ENCODE results near the gene LTF. TPM values are rescaled to one million over a fixed set of nuclear protein-coding genes. Genes with fewer than 3 reads are reported as not detected.
"Not testable (repeated sequence)": the region's sequence is repeated elsewhere in the genome, so short reads cannot be mapped to it uniquely, and the experiment has no call there.

Gene LTF
- total and polyA plus RNA-seq, 4 donors = 0.47 to 62.3 (median 0.96) TPM

DNA sequence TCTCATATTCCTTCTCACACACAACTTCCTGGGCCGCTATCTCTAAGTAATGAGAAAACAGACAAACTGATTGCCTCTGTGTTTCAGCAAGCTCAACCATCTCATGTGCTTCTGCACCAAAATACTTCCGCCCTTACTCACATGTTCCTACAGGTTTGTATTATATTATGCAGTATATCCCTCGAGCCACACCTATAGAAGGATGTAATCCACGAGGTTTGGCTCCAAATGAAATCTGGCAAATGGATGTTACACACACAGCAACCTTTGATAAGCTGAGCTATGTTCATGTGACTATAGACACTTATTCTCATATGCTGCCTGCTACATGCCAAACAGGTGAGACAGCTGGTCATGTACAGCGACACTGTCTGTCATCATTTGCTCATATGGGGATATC is 35.0 kb downstream of the LTF start:
- Histone ChIP-seq H3K4me1 (ENCODE audit: control insufficient read depth, insufficient read depth, low read length) (no peaks in the 10 kb centered on the region), H3K27ac (ENCODE audit: low read depth, low read length) (no peak overlapping the region), H3K36me3 (ENCODE audit: control insufficient read depth, insufficient read depth, low read length) (no peaks in the 10 kb centered on the region), H3K9me3 (ENCODE audit: control insufficient read depth, insufficient read depth, low read length) (no peaks in the 10 kb centered on the region), H3K27me3 (ENCODE audit: control insufficient read depth, insufficient read depth, low read length) (no peaks in the 10 kb centered on the region), H3K4me3 (ENCODE audit: low read depth, low read length) (no peak overlapping the region)
- 100% methylated on average over 2 of the region's 5 CpGs for WGBS (ENCODE audit: insufficient coverage)
- DNase-seq (ENCODE audit: low read depth in 4 of 6, low spot score in 6 of 6) = no peak

DNA sequence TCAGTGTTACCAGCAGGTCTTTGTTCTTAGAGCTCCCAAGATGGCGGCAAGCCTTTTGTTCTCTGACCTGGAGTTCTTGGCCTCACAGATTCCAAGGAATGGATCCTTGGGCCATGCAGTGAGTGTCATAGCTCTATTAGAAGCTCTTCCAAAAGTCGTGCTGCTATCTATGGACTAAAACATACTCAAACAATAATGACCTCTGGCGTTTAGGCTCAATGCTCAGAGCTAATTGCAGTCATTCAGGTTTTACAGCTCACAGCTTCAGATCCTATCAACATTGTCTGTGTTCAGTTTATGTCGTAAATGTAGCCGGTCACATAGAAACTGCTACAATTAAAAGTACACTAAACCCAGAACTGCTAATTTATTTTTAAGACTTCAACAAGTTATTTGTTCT is 35.5 kb downstream of the LTF start:
- H3K4me3 ChIP-seq (ENCODE audit: low read depth, low read length) = no peak overlapping the region
- 56% methylated on average over 4 of the region's 5 CpGs for WGBS (ENCODE audit: insufficient coverage)
- no peaks in the 10 kb centered on the region for H3K4me1 ChIP-seq (ENCODE audit: control insufficient read depth, insufficient read depth, low read length)
- no peak overlapping the region for H3K27ac ChIP-seq (ENCODE audit: low read depth, low read length)
- no peaks in the 10 kb centered on the region for H3K36me3 ChIP-seq (ENCODE audit: control insufficient read depth, insufficient read depth, low read length)
- H3K9me3 ChIP-seq (ENCODE audit: control insufficient read depth, insufficient read depth, low read length) = no peaks in the 10 kb centered on the region
- no peak for DNase-seq (ENCODE audit: low read depth in 4 of 6, low spot score in 6 of 6)
- H3K27me3 ChIP-seq (ENCODE audit: control insufficient read depth, insufficient read depth, low read length) = no peaks in the 10 kb centered on the region

DNA sequence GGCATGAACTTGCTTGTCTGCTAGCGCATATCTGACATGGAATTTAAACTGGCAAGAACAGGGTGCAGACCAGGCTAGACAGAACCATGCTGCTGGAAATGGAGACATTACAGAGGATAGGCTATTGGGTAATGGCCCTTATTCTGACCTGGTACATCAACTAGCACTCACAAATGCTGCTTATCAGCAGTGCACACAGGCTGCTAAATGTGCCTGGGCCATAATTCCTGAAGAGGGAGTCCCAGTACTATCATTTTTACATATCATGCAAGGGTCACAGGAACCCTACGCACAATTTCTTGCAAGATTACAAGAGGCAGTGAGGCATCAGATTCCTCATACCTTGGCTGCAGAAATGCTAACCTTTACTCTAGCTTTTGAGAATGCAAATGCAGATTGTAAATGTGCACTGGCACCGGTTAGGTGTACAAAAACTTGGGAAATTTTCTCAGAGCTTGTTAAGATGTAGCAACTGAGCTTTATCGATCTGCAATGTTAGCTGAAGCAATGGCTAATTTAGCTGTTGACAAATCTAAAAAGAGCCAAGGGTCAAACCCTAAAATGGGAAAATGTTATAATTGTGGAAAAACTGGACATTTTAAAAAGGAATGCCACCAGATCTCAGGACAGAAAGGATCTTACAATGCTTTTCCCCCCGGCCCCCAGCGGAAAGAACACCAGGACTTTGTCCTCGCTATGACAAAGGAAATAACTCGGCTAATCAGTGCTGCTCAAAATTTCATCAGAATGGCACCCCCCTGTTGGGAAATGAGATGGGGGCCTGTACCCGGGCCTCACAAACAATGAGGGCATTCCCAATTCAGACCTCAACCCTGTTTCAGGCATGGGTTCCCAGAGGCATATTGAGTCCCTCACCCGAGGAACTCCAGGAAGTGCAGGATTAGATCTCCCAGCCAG is 36.5 kb downstream of the LTF start:
- no peak overlapping the region for H3K27ac ChIP-seq (ENCODE audit: low read depth, low read length)
- peak in 1 of 6 donors; percentile 56 for DNase-seq (ENCODE audit: low read depth in 4 of 6, low spot score in 6 of 6)
- no peaks in the 10 kb centered on the region for H3K36me3 ChIP-seq (ENCODE audit: control insufficient read depth, insufficient read depth, low read length)
- no peaks in the 10 kb centered on the region for H3K4me1 ChIP-seq (ENCODE audit: control insufficient read depth, insufficient read depth, low read length)
- 82% methylated on average over 8 of the region's 10 CpGs for WGBS (ENCODE audit: insufficient coverage)
- H3K27me3 ChIP-seq (ENCODE audit: control insufficient read depth, insufficient read depth, low read length) = no peaks in the 10 kb centered on the region
- no peaks in the 10 kb centered on the region for H3K9me3 ChIP-seq (ENCODE audit: control insufficient read depth, insufficient read depth, low read length)
- H3K4me3 ChIP-seq (ENCODE audit: low read depth, low read length) = no peak overlapping the region

DNA sequence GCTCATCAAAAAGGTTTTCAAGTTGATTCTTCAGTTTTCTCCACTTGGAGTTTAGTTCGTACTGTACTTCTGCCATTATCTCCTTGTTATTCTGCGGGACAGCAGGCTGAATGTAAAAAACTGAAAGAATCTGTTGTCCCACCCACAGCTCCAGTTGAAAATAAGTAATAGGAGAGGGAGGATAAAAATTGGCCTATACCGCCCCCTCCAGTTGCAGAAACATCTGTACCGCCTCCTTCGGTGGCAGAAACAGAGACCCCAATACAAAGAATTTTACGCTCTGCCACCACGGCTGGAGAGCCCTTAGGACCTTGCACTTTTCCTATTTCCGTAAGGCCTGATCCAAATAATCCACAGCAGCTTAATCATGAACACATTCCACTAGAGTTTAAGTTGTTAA is 37.3 kb downstream of the LTF start:
- not testable (repeated sequence) for H3K36me3 ChIP-seq (ENCODE audit: control insufficient read depth, insufficient read depth, low read length); H3K9me3 ChIP-seq (ENCODE audit: control insufficient read depth, insufficient read depth, low read length); H3K4me1 ChIP-seq (ENCODE audit: control insufficient read depth, insufficient read depth, low read length); H3K4me3 ChIP-seq (ENCODE audit: low read depth, low read length); DNase-seq (ENCODE audit: low read depth in 4 of 6, low spot score in 6 of 6); H3K27me3 ChIP-seq (ENCODE audit: control insufficient read depth, insufficient read depth, low read length); H3K27ac ChIP-seq (ENCODE audit: low read depth, low read length)
- WGBS (ENCODE audit: insufficient coverage) = no CpG with 5 or more reads among the region's 8 CpGs

DNA sequence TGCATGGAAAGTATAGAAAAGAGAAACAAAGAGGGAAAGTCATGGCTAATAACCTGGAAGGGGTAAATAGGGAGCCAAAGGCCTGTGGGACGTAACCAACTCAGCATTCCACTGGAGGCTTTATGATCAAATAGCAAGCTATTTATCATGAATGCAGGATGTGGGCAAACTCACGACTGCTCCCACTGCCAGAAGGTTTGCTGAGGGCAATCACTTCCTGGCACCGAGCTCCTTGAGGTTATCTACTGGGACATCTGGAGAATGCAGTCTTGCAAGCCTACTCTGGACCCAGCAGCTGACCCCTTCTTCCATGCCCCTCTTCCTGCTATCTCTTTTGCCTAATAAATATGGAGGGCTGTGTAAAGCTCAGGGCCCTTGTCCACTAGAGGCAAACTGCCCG is 38.2 kb downstream of the LTF start:
- not testable (repeated sequence) for DNase-seq (ENCODE audit: low read depth in 4 of 6, low spot score in 6 of 6); H3K9me3 ChIP-seq (ENCODE audit: control insufficient read depth, insufficient read depth, low read length); H3K27ac ChIP-seq (ENCODE audit: low read depth, low read length); H3K4me3 ChIP-seq (ENCODE audit: low read depth, low read length); H3K27me3 ChIP-seq (ENCODE audit: control insufficient read depth, insufficient read depth, low read length); H3K36me3 ChIP-seq (ENCODE audit: control insufficient read depth, insufficient read depth, low read length); H3K4me1 ChIP-seq (ENCODE audit: control insufficient read depth, insufficient read depth, low read length)
- 74% methylated on average over 2 of the region's 4 CpGs for WGBS (ENCODE audit: insufficient coverage)

DNA sequence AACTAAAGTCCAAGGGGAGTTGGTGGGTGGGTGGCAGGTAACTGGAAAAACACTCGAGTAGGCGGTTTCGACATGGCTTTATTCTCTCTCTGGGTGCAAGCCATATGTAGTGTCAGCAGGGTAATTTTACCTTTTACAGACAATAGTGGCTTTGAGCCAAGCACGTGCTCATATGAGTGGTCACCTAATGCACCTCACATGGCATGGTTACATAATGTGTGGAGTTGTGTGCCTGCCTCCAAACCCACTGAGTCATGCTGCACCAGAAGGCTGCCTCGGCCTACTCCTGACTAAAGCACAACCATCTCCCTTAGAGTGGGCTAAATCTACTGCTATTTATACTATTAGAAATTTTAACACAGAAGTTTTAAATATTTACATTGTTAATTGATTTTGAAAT is 41.1 kb downstream of the LTF start:
- H3K4me3 ChIP-seq (ENCODE audit: low read depth, low read length) = no peak overlapping the region
- 90% methylated on average over 3 of the region's 5 CpGs for WGBS (ENCODE audit: insufficient coverage)
- DNase-seq (ENCODE audit: low read depth in 4 of 6, low spot score in 6 of 6) = no peak

DNA sequence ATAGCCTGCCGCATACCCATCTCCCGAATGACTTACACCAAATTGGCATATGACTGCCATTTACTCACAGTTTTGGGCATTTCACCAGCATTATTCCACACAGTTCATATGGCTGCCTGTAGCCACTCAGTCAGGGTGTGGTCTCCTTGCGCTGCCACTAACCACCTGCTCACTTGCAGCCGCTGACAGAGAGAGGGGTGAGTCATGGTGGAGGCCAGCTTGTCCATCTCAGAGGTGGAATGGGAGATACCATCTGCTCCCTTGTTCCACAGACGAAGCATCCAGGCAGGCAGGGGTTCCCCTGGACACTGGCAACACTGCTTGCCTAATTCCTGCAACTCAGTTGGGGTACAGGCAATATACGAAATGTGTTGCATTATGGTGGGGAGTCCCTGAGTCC is 42.1 kb downstream of the LTF start:
- WGBS (ENCODE audit: insufficient coverage) = 90% methylated on average over 5 of the region's 6 CpGs
- no peak for DNase-seq (ENCODE audit: low read depth in 4 of 6, low spot score in 6 of 6)
- H3K4me1 ChIP-seq (ENCODE audit: control insufficient read depth, insufficient read depth, low read length) = no peaks in the 10 kb centered on the region
- no peaks in the 10 kb centered on the region for H3K36me3 ChIP-seq (ENCODE audit: control insufficient read depth, insufficient read depth, low read length)
- H3K27ac ChIP-seq (ENCODE audit: low read depth, low read length) = no peak overlapping the region
- no peaks in the 10 kb centered on the region for H3K9me3 ChIP-seq (ENCODE audit: control insufficient read depth, insufficient read depth, low read length)
- no peak overlapping the region for H3K4me3 ChIP-seq (ENCODE audit: low read depth, low read length)
- no peaks in the 10 kb centered on the region for H3K27me3 ChIP-seq (ENCODE audit: control insufficient read depth, insufficient read depth, low read length)

More for the DNA sequence above, 41.1 kb downstream of the LTF start:
- Histone ChIP-seq H3K27ac (ENCODE audit: low read depth, low read length) (no peak overlapping the region), H3K9me3 (ENCODE audit: control insufficient read depth, insufficient read depth, low read length) (no peaks in the 10 kb centered on the region), H3K27me3 (ENCODE audit: control insufficient read depth, insufficient read depth, low read length) (no peaks in the 10 kb centered on the region), H3K36me3 (ENCODE audit: control insufficient read depth, insufficient read depth, low read length) (no peaks in the 10 kb centered on the region), H3K4me1 (ENCODE audit: control insufficient read depth, insufficient read depth, low read length) (no peaks in the 10 kb centered on the region)

DNA sequence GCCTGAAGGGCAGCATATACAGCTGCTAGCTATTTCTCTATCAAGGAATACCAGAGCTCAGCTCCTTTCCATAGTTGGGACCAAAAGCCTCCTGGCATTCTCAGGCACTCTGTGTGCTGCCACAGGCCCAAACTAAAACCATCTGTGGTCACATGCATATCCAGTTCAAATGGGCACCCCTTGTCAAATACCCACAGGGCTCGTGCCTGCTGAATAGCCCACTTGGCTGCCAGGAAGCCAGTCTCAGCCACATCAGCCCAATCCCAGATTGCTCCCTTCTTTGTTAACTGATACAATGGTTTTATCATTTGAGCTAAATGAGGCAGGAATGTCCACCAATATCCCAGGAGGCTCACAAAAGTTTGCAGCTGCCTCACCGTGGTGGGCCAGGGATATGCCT is 43.8 kb downstream of the LTF start:
- WGBS (ENCODE audit: insufficient coverage) = 90% methylated on average over 2 of the region's 2 CpGs
- H3K36me3 ChIP-seq (ENCODE audit: control insufficient read depth, insufficient read depth, low read length) = no peaks in the 10 kb centered on the region
- H3K27me3 ChIP-seq (ENCODE audit: control insufficient read depth, insufficient read depth, low read length) = no peaks in the 10 kb centered on the region
- no peak overlapping the region for H3K4me3 ChIP-seq (ENCODE audit: low read depth, low read length)
- DNase-seq (ENCODE audit: low read depth in 4 of 6, low spot score in 6 of 6) = no peak
- no peak overlapping the region for H3K27ac ChIP-seq (ENCODE audit: low read depth, low read length)
- H3K4me1 ChIP-seq (ENCODE audit: control insufficient read depth, insufficient read depth, low read length) = no peaks in the 10 kb centered on the region
- no peaks in the 10 kb centered on the region for H3K9me3 ChIP-seq (ENCODE audit: control insufficient read depth, insufficient read depth, low read length)

DNA sequence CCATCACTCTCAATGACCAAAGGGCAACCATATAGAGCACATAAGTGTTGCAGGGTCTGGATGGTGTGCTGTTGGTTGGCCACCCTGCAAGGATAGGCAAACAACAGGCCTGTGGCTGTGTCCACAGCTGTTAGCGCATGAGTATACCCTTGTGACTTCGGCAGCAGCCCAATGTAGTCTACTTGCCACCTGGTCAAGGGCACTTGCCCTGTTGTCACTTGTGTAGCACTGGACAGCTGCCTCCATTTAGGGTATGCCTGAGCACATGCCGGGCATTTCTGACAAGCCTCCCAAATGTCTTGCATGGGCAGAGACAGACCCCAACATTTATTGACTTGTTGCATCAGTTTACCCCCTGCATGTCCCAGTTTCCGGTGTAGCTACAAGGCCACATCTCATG is 44.9 kb downstream of the LTF start:
- 96% methylated on average over 4 of the region's 4 CpGs for WGBS (ENCODE audit: insufficient coverage)
- no peak for DNase-seq (ENCODE audit: low read depth in 4 of 6, low spot score in 6 of 6)
- no peaks in the 10 kb centered on the region for H3K4me1 ChIP-seq (ENCODE audit: control insufficient read depth, insufficient read depth, low read length)
- no peaks in the 10 kb centered on the region for H3K9me3 ChIP-seq (ENCODE audit: control insufficient read depth, insufficient read depth, low read length)
- H3K36me3 ChIP-seq (ENCODE audit: control insufficient read depth, insufficient read depth, low read length) = no peaks in the 10 kb centered on the region
- no peak overlapping the region for H3K4me3 ChIP-seq (ENCODE audit: low read depth, low read length)
- H3K27ac ChIP-seq (ENCODE audit: low read depth, low read length) = no peak overlapping the region
- H3K27me3 ChIP-seq (ENCODE audit: control insufficient read depth, insufficient read depth, low read length) = no peaks in the 10 kb centered on the region
